ENCODE measurements around the gene SLFN14.
A peak's percentile ranks its signal among the peaks of the same experiment; 100 is the strongest.
"Not testable (repeated sequence)": the region's sequence is repeated elsewhere in the genome, so short reads cannot be mapped to it uniquely, and the experiment has no call there.

The SLFN14 gene

GRCh38 chr17:35559495-35560210 lies 966 bp downstream of the SLFN14 start:
- DNase-seq (ENCODE audit: low spot score): no peak

DNA sequence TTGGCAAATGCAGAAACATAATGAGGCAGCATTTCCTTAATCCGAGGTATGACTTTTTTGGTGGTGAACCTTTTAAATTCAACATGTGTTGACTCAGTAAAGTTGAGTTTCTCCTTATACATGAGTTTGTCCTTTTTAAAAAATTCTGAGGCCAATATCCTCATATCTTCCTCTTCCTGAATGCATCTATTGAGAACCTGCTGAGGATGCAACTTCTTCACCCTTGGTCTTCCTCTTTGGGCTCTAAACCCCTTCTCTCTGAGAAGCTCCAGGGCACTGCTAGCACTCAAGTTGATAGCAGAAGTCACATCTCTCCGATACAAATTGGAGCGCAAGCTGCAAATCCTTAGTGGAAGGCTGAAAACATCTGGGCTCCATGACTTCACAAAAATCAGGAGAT lies 3.3 kb downstream of the SLFN14 start:
- no peak for DNase-seq (ENCODE audit: low spot score)

- DNase-seq (ENCODE audit: low spot score): no peak
These were observed 4.9 kb downstream of the SLFN14 start for GRCh38 chr17:35555691-35556090.

DNA sequence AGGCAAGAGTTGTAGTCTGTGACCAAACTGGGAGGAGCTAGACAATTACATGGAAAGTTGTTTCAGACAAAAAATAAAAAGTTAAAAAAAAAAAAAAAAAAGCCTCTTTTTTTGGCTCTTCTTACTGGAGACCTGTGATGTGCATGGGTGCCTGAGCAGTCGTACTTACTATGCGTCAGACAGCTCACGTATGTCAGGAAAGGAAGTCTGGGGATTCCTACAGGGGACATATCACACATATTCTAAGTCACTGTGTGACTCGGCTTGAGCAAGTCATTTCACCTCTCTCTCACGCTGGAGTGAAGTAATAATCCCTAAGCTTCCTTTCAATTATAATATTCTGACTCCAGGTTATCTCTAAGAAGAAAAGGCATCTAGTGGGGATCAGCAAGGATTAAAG lies 6.0 kb downstream of the SLFN14 start:
- DNase-seq (ENCODE audit: low spot score): no peak

DNA sequence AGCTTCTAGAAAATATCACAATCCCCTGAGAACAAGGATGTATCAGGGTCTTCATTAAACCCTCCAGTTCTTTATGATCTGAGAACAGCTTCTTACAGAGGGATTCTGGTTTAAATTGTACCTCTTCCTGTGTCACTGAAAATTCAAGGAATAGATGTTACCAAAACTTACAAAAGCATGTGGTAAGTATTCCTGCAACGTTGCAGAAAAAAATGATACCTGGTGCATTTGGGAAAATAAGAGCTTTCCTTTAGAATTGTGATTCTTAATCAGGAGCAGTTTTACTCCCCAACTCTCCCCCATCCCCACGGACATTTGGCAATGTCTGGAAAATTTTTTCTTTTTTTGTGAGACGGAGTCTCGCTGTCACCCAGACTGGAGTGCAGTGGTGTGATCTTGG lies 7.3 kb downstream of the SLFN14 start:
- DNase-seq (ENCODE audit: low spot score): no peak

GRCh38 chr17:35548978-35549377 lies 11.6 kb downstream of the SLFN14 start:
- DNase-seq (ENCODE audit: low spot score): no peak

DNA sequence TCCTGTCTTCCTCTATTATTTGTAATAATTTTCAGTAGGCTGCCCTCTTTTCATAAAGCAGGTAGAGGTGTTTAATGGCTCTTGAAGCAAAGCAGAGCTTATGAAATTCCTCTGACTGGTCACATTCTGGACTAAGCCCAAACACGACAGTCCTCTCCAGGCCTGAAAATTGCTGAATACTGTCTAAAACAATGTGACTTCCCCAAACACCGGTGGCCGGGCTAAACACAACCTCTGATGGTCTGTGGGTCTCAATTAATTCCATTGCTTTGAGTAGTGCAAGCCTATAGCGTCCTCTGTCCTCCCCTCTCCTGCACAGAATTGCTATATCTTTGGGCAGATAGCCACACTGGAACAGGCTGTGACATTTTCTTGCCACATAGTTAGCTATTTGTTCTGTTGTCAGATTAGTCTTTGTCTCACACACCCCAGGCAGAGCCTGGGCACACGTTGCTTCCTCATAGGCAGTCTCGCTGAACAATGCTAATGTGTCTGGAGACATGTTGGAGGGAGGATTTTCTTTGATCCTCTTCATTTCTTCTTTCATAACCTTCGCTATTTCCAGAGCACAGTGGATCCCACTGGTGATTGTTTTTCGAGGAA lies 12.3 kb downstream of the SLFN14 start:
- DNase-seq (ENCODE audit: low spot score): no peak

- DNase-seq (ENCODE audit: low spot score): no peak
These were observed 14.1 kb downstream of the SLFN14 start for GRCh38 chr17:35546487-35546886.

DNA sequence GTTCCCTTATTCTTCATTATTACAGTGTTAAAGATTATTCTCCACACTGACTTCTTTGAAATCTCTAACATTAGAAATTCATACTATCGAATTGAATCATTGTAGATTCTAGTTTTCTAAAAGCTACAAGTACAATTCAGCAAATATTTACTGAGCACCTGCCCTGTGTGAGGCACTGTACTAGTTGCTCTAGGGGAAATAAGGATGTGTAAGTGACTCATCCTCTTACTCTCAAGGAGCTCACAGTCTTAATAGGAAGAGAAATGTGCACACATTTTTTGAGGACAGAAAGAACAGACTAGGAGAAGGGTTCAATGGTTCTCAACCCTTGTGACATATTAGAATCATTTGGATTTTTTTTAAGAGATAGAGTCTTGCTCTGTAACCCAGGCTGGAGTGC lies 15.5 kb downstream of the SLFN14 start:
- no peak for DNase-seq (ENCODE audit: low spot score)

- no peak for DNase-seq (ENCODE audit: low spot score)
These were observed 16.8 kb downstream of the SLFN14 start for GRCh38 chr17:35543856-35544255.

GRCh38 chr17:35542990-35543389 lies 17.6 kb downstream of the SLFN14 start:
- no peak for DNase-seq (ENCODE audit: low spot score)

DNA sequence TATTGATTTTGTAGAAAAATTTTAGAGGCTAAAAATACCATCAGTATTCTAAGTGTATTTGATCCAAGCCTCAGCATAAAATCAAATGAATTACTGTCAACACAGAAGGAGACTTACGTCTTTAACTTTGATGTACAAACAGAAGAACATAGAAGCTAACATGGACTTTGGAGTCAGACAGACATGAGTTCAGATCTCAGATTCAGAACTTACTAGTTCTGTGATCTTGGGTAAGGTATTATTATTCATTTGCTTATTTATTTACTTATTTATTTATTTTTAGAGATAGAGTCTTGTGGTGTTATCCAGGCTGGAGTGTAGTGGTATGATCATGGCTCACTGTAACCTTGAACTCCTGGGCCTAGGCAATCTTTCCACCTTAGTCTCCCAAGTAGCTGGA lies 19.2 kb downstream of the SLFN14 start:
- DNase-seq (ENCODE audit: low spot score): no peak

DNA sequence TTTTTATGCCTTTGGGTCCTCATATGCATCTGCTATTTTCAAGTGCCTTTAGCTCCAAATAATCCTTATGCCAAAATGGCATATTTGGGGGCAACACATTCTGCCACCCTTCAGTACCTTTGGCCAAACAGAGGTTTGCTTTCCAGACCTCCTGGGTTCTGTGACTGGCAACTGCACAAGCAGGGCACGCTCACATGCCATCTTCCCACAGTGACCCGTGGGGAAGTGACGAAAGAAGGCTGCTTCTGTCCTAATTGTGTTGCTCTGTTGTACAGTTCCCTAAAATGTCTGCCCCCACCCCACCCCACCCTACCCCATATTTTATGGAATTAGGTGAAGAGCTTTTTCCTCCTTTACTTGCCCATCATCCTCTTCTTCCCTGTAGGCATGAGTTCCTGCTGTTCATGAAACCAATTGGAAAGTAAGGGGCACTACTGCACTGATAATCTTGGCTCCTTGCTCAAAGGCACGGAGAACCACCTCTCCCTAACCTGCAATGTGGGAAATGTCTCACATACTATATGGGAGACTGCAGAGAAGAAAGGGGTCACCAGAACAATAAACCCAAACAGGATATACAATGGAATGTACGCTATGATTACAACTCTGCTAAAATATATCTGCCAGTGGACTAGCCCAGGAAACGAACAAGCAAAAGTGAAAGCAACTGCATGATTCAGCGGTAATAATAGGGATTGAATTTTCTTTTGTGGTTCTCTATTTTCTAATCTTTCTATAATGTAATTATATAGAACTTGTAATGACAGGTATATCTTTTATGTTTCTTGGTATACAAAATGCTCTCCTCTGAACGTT lies 19.8 kb downstream of the SLFN14 start:
- DNase-seq (ENCODE audit: low spot score): peak; percentile 40

- no peak for DNase-seq (ENCODE audit: low spot score)
These were observed 21.0 kb downstream of the SLFN14 start for GRCh38 chr17:35539659-35540026.

- DNase-seq (ENCODE audit: low spot score): no peak
These were observed 22.9 kb downstream of the SLFN14 start, which contains the start of gene SLFN12L for GRCh38 chr17:35537601-35538141. Gene SLFN12L, minus strand, starts transcription at chr17:35537678. Its CDS starts 15,314 bp downstream, at chr17:35522364.

DNA sequence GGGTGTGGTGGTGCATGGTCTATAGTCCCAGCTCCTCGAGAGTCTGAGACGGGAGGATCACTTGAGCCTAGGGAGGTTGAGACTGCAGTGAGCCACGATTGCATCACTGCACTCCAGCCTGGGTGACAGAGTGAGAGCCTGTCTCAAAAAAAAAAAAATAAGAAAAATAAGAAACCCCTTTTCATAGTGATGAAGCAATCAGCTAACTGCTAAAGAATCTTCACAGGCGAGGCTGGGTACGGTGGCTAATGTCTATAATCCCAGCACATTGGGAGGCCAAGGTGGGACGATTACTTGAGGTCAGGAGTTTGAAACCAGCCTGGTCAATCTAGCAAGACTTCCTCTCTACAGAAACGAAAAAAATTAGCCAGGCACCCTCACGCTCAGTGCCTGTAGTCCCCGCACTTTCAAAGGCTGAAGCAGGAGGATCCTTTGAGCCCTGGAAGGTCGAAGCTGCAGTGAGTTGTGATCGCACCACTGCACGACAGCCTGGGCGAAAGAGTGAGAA lies 23.9 kb downstream of the SLFN14 start:
- no peak for DNase-seq (ENCODE audit: low spot score)

- not testable (repeated sequence) for DNase-seq (ENCODE audit: low spot score)
These were observed 25.2 kb downstream of the SLFN14 start for GRCh38 chr17:35535406-35535805.

GRCh38 chr17:35534576-35535093 lies 26.0 kb downstream of the SLFN14 start:
- DNase-seq (ENCODE audit: low spot score): no peak

DNA sequence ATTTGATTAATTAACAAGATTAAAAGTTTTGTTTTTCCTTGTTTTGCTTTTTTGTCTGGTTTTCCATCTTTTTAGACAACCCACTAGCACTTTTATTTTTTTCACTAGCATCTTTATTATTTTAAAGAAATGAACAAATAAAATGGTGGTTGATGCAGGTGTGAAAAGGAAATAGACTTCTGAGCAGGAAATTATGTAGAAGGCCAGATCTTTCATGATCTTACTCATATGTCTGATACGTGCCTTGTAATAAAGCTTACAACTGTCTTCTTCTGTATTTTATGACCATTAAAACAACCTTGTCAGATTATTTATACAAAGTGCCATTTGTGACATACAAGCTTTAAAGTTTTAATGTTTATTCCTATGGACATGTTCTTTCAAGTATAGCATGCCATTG lies 29.5 kb downstream of the SLFN14 start:
- no peak for DNase-seq (ENCODE audit: low spot score)

GRCh38 chr17:35529866-35530265 lies 30.8 kb downstream of the SLFN14 start:
- DNase-seq (ENCODE audit: low spot score): no peak

DNA sequence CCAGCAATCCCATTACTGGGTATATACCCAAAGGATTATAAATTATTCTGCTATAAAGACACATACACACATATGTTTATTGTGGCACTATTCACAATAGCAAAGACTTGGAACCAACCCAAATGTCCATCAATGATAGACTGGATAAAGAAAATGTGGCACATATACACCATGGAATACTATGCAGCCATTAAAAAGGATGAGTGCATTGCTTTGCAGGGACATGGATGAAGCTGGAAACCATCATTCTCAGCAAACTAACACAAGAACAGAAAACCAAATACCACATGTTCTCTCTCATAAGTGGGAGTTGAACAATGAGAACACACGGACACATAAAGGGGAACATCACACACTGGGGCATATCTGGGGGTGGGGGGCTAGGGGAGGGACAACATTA lies 31.3 kb downstream of the SLFN14 start:
- DNase-seq (ENCODE audit: low spot score): not testable (repeated sequence)

DNA sequence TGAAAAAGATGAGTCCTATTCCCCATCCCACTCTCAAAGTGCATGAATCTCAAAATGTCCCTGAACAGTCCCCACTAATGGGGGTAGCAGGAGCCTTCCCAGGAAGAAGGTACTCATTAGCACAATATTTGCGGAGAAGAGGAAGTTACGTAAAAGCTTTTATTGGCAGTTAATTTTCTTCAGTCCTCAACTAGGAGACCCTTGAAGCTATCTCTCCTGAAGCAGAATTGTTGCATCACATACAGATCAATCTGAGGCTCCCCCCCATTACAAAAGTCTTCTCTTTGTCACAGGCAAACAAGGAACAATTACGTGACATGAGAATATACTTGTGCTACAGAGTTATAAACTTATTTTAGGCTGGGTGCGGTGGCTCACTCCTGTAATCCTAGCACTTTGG lies 37.3 kb downstream of the SLFN14 start:
- no peak for DNase-seq (ENCODE audit: low spot score)

Measured in germinal center (tissue), 1 donor.